Measurements from ENCODE around the gene IL25. TPM values are rescaled to one million over a fixed set of nuclear protein-coding genes. Genes with fewer than 3 reads are reported as not detected.

IL25 gene
- polyA plus RNA-seq, 1 of the 3 experiments (the other 2 are of a cell fraction), result not detected

GRCh38 chr14:23339506-23340268 lies 32.9 kb upstream of the IL25 start:
- Histone ChIP-seq H3K79me2 (ENCODE audit: insufficient read depth) (no peaks in the 10 kb centered on the region), H3K9ac (no peak overlapping the region), H3K9me3 (peaks cover 8% of the 10 kb centered on the region; the same call in 1 of the 2 replicates), H2AFZ (ENCODE audit: low read depth) (no peak overlapping the region), H3K27ac (ENCODE audit: low read depth in 2 of 2, low read length in 1 of 2) (no peak overlapping the region), H4K20me1 (ENCODE audit: insufficient read depth) (no peaks in the 10 kb centered on the region), H3K4me2 (no peak overlapping the region), H3K4me1 (ENCODE audit: control insufficient read depth in 1 of 2, insufficient read depth in 2 of 2, low read depth in 1 of 2, low read length in 1 of 2) (no peaks in the 10 kb centered on the region), H3K36me3 (replicated peaks in 1 of 2; ENCODE audit: control insufficient read depth in 1 of 2, insufficient read depth in 2 of 2, low read length in 1 of 2) (no peaks in the 10 kb centered on the region), H3F3A (replicated peaks; ENCODE audit: insufficient read depth) (no peaks in the 10 kb centered on the region), H3K27me3 (ENCODE audit: insufficient read depth) (0 out of 2 replicates have a peak, but pooled peaks cover 3% of the 10 kb centered on the region), H3K4me3 (ENCODE audit: low read depth in 2 of 2, low read length in 1 of 2) (no peak overlapping the region), H3K9me2 (no peaks in the 10 kb centered on the region)
- ChIA-PET CTCF (interaction anchor here (1.4 to 1.9 kb wide), 2 partner anchors 12 to 20 kb away, joined by 4 read pairs; no protein-coding TSS in a partner anchor), POLR2A (no interaction called here)
- no peak for TF ChIP-seq EZH2phosphoT487 (IDR thresholded peaks at IDR 0.05; ENCODE audit: borderline replicate concordance, low read depth)
- TF ChIP-seq RAD21 (IDR thresholded peaks at IDR 0.05; ENCODE audit: low read length), result no peak
- TF ChIP-seq RFX5 (IDR thresholded peaks at IDR 0.05; ENCODE audit: low read length), result no peak
- TF ChIP-seq MEF2A (IDR thresholded peaks at IDR 0.05; ENCODE audit: borderline replicate concordance, low read depth), result no peak
- no peak for TF ChIP-seq TAF1 (IDR thresholded peaks at IDR 0.05; ENCODE audit: borderline replicate concordance, low read depth, low read length)
- no peak for TF ChIP-seq ELF1 (IDR thresholded peaks at IDR 0.05)
- no peak for TF ChIP-seq GATA2 (CRISPR knock-in tag; IDR thresholded peaks at IDR 0.05)
- no peak for TF ChIP-seq GABPA (IDR thresholded peaks at IDR 0.05; ENCODE audit: low read depth)
- TF ChIP-seq ZBTB33 (IDR thresholded peaks at IDR 0.05; ENCODE audit: borderline replicate concordance, low read depth), result no peak
- no peak for TF ChIP-seq MAX (IDR thresholded peaks at IDR 0.05; ENCODE audit: low read depth)
- TF ChIP-seq TEAD4 (IDR thresholded peaks at IDR 0.05; ENCODE audit: borderline replicate concordance, insufficient read depth), result no peak
- no peak for TF ChIP-seq MXI1 (IDR thresholded peaks at IDR 0.05; ENCODE audit: low read depth, low read length)
- no peak for TF ChIP-seq SMC3 (IDR thresholded peaks at IDR 0.05; ENCODE audit: low read depth, low read length)
- no peak for TF ChIP-seq USF2 (IDR thresholded peaks at IDR 0.05; ENCODE audit: borderline replicate concordance, low read depth, low read length)
- TF ChIP-seq REST (IDR thresholded peaks at IDR 0.05; ENCODE audit: low read depth, low read length), result no peak
- TF ChIP-seq NRF1 (IDR thresholded peaks at IDR 0.05; ENCODE audit: low read depth, low read length), result no peak
- no peak for TF ChIP-seq FOXM1 (IDR thresholded peaks at IDR 0.05; ENCODE audit: low read depth)
- TF ChIP-seq USF1 (IDR thresholded peaks at IDR 0.05; ENCODE audit: borderline replicate concordance, low read depth), result no peak
- no peak for TF ChIP-seq NFIC (IDR thresholded peaks at IDR 0.05; ENCODE audit: borderline replicate concordance)
- WGBS (ENCODE audit: low lambda C conversion rate), result 0% methylated on average over 1 of the region's 1 CpG
- DNase-seq, result no peak
